ENCODE measurements around the gene HIF3A. TPM values are rescaled to one million over a fixed set of nuclear protein-coding genes. Genes with fewer than 3 reads are reported as not detected.

The HIF3A gene
- total RNA-seq, 4 donors from 2014 or later, result 5.9 to 29.2 (median 13.9) TPM

GRCh38 chr19:46350758-46351159 lies 53.9 kb downstream of the HIF3A start:
- H3K4me1 ChIP-seq, result peaks cover 41 to 45% of the 10 kb centered on the region in 2 donors

GRCh38 chr19:46351241-46352041 lies 54.6 kb downstream of the HIF3A start:
- no peak for ATAC-seq
- in situ Hi-C loops (cut with MboI; ENCODE audit: low sequenced_read_pairs in 4 of 4), result no loop called here

More at GRCh38 chr19:46350758-46351159, 53.9 kb downstream of the HIF3A start:
- Histone ChIP-seq H3K27me3 (no peaks in the 10 kb centered on the region), H3K4me3 (peak overlapping the region in 2 of 4 donors; percentile 11 to 28), H3K27ac (peak overlapping the region; percentile 48 to 73 (median 62)), H3K9me3 (no peaks in the 10 kb centered on the region), H3K36me3 (peaks cover 0 to 22% of the 10 kb centered on the region in 2 donors)
- ATAC-seq, result no peak
- in situ Hi-C loops (cut with MboI; ENCODE audit: low sequenced_read_pairs in 4 of 4) (no loop called here), intact Hi-C loops (cut with DNase I; ENCODE audit: low total_unique reads) (no loop called here)
- no peak for DNase-seq
- TF ChIP-seq POLR2A (IDR thresholded peaks at IDR 0.05) (no peak), CTCF (IDR thresholded peaks at IDR 0.05 in 4 of 5, conservative IDR thresholded peaks at IDR 0.05 in 1 of 5) (no peak)

GRCh38 chr19:46353730-46354528 lies 57.1 kb downstream of the HIF3A start:
- no peaks in the 10 kb centered on the region for H3K27me3 ChIP-seq
- in situ Hi-C loops (cut with MboI; ENCODE audit: low sequenced_read_pairs in 4 of 4), result no loop called here
- intact Hi-C loops (cut with DNase I; ENCODE audit: low total_unique reads), result no loop called here
- no peak overlapping the region for H3K27ac ChIP-seq
- peaks cover 27 to 31% of the 10 kb centered on the region in 2 donors for H3K4me1 ChIP-seq
- no peak for DNase-seq
- H3K4me3 ChIP-seq, result no peak overlapping the region
- no peak for TF ChIP-seq CTCF (IDR thresholded peaks at IDR 0.05 in 4 of 5, conservative IDR thresholded peaks at IDR 0.05 in 1 of 5)
- no peak for TF ChIP-seq POLR2A (IDR thresholded peaks at IDR 0.05)
- peaks cover 0 to 23% of the 10 kb centered on the region in 2 donors for H3K36me3 ChIP-seq
- no peaks in the 10 kb centered on the region for H3K9me3 ChIP-seq
- ATAC-seq, result no peak

More at GRCh38 chr19:46351241-46352041, 54.6 kb downstream of the HIF3A start:
- peaks cover 0 to 23% of the 10 kb centered on the region in 2 donors for H3K36me3 ChIP-seq
- intact Hi-C loops (cut with DNase I; ENCODE audit: low total_unique reads), result no loop called here
- peak overlapping the region; percentile 48 to 73 (median 62) for H3K27ac ChIP-seq
- H3K9me3 ChIP-seq, result no peaks in the 10 kb centered on the region
- peaks cover 41 to 42% of the 10 kb centered on the region in 2 donors for H3K4me1 ChIP-seq
- peak overlapping the region in 2 of 4 donors; percentile 11 to 28 for H3K4me3 ChIP-seq
- no peaks in the 10 kb centered on the region for H3K27me3 ChIP-seq
- DNase-seq, result peak in 1 of 2 donors; percentile 33
- no peak for TF ChIP-seq CTCF (IDR thresholded peaks at IDR 0.05 in 4 of 5, conservative IDR thresholded peaks at IDR 0.05 in 1 of 5)
- TF ChIP-seq POLR2A (IDR thresholded peaks at IDR 0.05), result no peak

GRCh38 chr19:46355234-46356148 lies 58.6 kb downstream of the HIF3A start:
- Histone ChIP-seq H3K4me1 (peaks cover 12 to 15% of the 10 kb centered on the region in 2 donors), H3K9me3 (no peaks in the 10 kb centered on the region), H3K4me3 (no peak overlapping the region), H3K36me3 (peaks cover 0 to 23% of the 10 kb centered on the region in 2 donors), H3K27me3 (no peaks in the 10 kb centered on the region), H3K27ac (no peak overlapping the region)
- no peak for TF ChIP-seq POLR2A (IDR thresholded peaks at IDR 0.05)
- TF ChIP-seq CTCF (IDR thresholded peaks at IDR 0.05 in 4 of 5, conservative IDR thresholded peaks at IDR 0.05 in 1 of 5), result no peak
- DNase-seq (no peak), ATAC-seq (no peak)
- in situ Hi-C loops (cut with MboI; ENCODE audit: low sequenced_read_pairs in 4 of 4) (no loop called here), intact Hi-C loops (cut with DNase I; ENCODE audit: low total_unique reads) (no loop called here)
